ENCODE measurements around the gene VSTM2B.
"Not testable (repeated sequence)": the region's sequence is repeated elsewhere in the genome, so short reads cannot be mapped to it uniquely, and the experiment has no call there.

VSTM2B gene

GRCh38 chr19:29525901-29526729, at the start of gene VSTM2B:
TSS of gene VSTM2B (plus strand) at chr19:29525994. CDS start at chr19:29526584, 590 bp downstream.
- no peak for DNase-seq

- no peak for DNase-seq
These were observed 49.3 kb upstream of the VSTM2B start for GRCh38 chr19:29476528-29476927.

GRCh38 chr19:29477831-29478577, 47.8 kb upstream of the VSTM2B start:
- DNase-seq: no peak

DNA sequence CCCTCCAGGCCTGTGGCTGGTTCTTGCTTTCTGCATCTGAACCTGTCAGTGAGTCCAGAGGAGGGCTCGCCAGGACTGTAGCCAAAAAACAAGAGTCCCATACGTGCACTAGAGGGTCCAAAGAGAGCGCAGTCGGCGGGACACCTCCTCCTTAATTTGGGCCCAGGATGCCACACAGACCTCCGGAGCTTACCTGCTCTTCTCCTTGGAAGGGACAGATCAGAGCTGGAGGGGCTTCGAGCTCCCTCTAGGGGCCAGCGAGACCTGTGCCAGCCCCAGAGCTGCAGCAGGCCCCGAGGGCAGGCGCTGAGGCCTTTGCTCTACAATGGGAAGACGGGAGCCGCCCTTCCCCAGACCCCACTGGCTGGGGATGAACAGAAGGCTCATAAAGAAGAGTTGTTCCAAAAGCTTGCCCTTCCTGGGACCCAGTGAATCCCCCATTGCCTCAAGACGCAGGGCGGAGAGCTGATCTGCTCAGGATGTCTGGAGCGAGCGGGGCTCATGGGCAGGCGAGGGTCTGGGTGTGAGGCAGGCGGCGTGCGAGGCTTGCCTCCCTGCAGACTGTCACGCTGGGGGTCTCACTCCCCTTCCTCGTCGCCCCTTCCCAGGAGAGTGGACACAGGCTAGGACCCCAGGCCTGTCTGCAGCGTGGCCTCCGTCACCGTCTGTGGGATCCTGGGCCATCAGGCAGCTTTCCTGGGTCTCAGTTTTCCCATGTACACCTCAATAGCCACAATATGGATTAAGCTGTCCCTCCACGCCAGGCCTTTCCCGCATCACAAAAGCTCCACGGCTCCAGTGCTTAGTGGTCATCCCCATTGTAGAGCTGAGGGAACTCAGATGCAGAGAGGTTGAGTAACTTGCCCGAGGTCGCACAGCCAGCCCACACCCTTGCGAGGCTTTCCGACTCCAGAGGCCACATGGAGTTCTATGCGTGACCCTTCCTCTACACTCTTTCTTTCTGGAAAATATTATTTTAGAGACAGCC, 46.9 kb upstream of the VSTM2B start:
- DNase-seq: peak in 1 of 2 experiments; percentile 4

DNA sequence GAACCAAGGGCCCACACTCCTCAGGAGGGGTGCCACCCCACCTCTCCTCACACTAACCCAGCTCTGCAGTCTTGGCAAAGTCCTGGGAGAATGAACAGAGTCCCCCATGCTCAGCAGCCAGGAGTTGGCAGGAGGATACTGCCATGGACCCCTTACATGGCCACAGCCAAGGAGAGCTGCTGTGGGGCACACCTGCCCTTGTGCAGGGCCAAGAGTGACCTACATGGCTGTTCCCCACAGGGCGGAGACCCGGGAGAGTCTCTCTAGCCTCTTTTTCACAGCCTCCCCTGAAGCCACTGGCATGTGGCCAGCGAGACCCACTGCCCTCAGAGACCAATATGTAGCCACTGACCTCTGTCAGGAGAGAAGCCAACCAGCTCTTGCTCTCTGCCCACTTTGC, 45.9 kb upstream of the VSTM2B start:
- no peak for DNase-seq

GRCh38 chr19:29480507-29480906, 45.3 kb upstream of the VSTM2B start:
- DNase-seq: no peak

DNA sequence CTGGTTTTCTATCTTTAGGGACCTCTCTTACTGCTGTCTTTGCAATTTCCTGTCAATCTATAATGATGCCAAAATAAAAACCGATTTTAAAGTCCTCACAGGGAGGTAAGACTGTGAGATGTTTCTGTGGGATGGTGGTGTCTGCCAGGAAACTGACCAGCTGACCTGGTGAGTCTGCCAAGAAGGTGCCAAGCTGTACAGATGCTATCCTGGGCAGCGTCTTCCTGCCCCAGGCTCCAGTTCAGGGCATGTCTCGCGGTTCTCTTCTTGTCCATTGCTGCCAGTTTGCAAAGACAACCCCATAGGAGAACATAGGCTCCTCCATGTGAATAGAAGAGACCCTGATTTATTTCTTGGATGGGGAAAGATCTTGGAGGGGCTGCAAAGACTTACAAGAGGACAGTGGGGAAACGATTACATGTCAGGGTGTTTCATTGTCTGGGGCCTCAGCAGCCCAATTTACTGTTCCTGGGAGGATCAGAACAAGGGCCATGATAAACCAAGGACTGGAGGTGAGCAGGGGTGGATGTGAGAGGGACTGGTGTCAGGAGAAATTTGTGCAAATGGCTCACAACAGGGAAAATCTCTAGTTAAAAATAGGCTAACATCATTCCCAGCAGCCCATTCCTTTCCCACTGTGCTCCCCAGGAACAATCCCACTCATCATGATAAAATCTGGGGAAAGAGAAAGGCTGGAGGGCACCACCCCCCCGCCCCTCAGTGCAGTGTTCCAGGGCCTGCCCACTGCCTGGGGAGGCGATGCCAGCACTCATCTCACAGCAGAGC, 42.7 kb upstream of the VSTM2B start:
- DNase-seq: no peak

DNA sequence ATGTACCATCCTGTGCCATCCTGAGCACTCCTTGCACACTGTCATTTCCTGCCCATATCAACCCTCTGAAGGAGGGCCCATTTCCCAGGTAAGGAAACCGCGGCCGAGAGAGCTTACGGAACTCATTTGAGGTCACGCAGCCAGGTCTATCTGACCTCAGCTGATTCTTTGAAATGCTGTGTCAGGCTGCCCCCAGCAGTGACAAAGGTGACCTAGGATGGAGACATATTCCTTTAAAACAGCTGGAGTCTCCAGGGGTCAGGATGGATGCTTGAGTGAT, 42.2 kb upstream of the VSTM2B start:
- DNase-seq: no peak

DNA sequence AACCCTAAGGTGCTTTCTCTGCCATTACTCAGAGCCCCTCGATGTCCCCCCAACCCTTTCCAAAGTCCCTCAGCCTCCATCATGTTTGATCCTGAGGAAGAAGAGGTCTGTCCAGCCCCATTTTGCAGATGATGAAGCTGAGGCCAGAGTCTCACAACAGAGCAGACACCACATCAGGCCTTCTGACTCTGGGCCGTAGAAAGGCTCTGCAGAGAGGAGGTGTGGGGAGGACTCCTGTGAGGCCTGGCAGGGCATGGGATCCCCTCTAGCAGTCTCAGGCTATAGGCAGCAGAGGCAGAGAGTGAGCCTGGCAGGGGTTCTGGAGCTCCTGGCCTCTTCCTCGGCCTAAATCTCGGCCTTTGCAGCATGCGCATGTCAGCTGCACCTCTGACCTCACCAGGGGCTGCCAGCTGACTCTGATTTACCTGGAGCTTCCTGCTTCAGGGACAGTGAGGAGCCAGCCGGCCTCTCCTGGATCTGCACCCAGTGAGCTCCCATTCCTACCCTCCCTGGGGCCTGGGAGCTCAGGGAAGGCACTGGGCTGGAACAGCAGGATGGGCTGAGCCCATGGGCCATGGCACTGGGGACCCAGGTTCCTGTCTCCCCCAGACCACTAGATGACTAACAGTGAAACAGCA, 41.7 kb upstream of the VSTM2B start:
- DNase-seq: no peak

DNA sequence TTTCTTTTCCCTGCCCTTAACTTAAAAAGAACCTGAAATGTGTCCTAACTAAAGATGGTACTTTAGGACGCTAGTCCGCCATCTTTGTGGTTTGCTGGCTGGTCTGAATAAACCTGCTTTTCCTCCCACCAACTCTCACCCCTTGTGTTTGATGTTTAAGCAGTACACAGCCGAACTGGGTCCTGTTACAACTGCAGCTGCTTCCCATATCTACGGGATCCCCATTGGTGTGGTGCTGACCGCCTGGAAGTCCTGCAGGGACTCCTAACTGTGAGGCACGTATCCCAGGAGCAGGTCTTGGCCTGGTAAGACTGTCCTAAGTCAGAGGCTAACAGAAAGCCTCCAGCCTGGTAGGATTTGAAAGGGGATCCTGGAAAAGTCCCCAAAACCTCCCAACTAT, 40.9 kb upstream of the VSTM2B start:
- no peak for DNase-seq

DNA sequence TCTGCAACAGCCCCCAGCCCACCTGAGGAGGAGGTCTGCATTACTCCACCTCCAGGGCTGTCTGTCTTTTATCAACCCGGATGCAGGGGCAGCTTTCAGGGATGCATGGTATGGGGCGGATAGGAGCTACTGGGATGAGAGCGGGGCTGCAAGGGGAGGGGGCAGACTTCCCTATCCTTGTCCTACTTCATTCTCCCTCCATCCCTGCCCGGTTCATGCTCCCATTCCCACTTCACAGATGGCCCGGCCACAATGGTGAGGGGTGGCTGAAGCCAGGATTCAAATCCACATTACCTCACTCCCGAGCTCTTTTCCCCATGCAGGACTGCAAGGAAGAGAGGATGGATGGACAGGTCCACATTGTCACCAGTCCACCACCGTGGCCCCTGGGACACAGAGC, 40.5 kb upstream of the VSTM2B start:
- DNase-seq: no peak

DNA sequence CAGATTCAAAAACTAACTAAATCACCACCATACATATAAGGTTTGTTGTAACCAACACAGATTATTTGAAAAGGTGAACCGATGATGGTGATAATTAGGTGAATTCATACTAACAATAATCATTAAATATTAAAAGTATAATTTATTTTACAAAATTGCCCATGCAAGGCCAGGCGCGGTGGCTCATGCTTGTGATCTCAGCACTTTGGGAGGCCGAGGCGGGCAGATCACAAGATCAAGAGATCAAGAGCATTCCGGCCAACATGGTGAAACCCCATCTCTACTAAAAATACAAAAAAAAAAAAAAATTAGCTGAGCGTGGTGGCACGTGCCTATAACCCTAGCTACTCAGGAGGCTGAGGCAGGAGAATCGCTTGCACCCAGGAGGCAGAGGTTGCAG, 38.8 kb upstream of the VSTM2B start:
- DNase-seq: not testable (repeated sequence)

DNA sequence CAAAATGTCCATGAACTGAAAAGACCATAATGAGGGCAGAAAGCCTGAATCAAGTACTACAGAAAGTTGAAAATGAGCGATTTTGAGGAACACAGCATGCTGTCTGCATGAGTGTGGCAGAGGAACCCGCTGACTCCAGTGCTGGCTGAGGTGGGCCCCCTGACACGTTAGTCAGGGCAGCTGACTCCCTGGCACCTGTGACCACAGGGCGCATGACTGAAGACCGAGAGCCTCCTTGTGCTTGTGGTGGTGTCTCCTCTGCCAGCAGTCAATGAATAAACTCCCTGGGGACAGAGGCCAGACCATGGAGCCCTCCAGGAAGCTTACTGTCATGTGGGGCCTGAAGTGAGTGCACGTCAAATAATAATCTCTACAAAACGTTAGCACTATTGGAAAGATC, 38.4 kb upstream of the VSTM2B start:
- no peak for DNase-seq

DNA sequence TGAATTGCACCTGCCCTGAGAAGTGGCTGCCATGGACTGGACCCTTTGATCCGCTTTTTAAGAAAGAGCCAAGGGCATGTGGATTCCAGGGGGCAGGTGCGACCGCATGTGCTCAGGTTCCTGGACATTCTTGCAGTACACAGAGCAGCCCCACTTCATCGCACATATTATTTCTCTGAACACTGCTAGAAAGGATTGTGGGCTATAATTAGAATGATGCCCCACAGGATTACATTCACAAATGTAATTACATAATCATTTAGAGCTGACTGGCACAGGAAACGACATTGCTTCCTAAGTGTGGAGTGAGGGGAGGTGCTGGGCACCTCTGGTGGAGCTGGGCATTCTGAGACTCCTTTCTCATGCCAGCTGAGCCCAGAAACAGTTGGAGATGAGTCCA, 37.5 kb upstream of the VSTM2B start:
- DNase-seq: no peak

- DNase-seq: no peak
These were observed 36.4 kb upstream of the VSTM2B start for GRCh38 chr19:29489172-29489951.

DNA sequence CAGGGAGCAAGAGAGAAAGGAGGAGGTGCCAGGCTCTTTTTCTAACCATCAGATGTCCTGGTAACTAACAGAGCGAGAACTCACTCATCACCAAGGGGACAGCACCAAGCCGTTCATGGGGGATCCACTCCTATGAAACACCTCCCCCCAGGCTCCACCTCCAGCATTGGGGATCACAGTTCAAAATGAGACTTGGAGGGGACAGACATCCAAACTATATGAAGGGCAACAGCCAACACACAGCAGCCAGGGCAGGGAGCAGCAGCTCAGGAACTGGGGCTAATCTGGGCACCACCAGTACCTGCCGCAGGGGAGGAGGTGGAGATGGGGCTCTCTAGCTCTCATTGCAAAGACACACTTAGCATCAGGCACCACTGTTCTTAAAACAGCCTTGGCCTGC, 34.3 kb upstream of the VSTM2B start:
- no peak for DNase-seq

DNA sequence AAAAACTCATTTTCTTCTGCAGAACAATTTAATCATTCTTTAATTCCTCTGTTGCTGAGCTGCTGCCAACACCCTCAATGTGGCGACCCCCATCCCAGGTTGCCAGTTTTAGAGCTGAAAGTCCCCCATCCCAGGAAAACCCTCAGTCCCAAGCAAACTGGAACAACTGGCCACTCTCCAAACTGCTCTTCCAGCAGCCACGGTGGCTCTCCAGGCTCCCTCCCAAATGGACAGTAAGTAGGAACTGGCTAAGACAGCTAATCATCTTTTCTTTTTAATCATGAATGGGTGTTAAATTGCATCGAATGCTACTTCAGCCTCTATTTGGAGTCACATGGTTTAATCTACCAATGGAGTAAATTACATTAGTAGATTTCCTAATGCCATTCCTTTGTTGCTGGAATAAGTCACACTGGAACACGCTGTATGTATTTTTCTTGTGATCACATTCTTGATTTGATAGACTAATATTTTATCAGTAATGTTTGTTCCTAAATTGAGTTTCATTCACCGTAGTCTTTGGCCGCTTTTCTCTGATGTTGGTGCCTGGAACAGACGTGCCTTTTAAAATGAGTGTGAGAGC, 33.7 kb upstream of the VSTM2B start:
- no peak for DNase-seq

DNA sequence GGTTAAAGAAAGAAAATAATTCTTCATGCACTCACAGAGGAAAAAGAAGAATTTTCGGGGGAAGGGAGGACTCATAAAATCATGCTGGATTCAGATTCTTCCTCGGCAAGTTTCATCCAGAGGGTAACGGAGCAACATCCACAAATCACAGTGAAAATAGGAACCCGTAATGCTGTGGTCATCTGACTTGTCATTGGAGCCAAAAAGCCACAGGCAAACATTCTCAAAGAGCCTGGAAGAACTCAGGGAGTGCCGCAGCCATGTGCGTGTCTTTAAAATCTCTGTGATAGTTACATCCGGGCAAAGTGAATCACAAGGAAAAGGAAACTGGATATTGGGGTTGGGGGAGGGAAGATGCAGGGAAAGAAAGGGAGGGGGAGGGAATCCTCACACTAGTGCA, 33.0 kb upstream of the VSTM2B start:
- DNase-seq: no peak

- DNase-seq: no peak
These were observed 30.7 kb upstream of the VSTM2B start for GRCh38 chr19:29495091-29495490.

DNA sequence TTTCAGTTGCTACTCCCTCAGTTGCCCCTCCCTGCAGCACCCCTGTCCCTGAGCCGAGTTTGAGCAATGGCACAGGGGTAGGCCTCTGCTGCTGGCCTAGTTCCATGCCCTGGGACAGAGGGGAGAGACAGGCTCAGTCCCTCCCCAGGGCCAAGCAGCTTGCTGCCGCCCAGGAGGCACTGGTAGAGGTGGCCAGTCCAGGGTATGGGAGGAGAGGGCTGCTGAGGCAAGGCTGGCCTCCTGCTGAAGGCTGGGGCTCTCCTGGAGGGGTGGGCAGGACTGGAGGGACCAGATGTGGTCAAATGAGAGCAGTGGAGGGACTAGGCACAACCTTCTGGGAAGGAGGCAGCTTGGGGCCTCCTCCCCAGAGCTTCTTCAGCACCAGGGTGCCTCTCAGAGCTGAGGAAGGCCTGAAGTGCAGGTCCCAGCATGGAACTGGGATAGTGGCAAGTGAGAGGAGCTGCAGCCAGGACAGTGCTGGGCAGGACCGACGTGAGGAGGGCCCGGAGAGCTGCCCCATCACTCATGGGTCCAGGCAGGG, 29.8 kb upstream of the VSTM2B start:
- no peak for DNase-seq

Measured in stimulated activated CD4-positive, alpha-beta T cell treated with anti-CD3 and anti-CD28 coated beads, Interleukin-4, amount 100 ng/mL, for 4 hours (primary cell).